Germinal center (tissue), 1 donor: ENCODE results near the gene EHHADH.

Experiments used
- DNase-seq: peaks from one replicate; pipeline ENCODE4 v3.0.0; 2012; ENCODE audit warnings: mixed read lengths, low spot score

Gene EHHADH

DNA sequence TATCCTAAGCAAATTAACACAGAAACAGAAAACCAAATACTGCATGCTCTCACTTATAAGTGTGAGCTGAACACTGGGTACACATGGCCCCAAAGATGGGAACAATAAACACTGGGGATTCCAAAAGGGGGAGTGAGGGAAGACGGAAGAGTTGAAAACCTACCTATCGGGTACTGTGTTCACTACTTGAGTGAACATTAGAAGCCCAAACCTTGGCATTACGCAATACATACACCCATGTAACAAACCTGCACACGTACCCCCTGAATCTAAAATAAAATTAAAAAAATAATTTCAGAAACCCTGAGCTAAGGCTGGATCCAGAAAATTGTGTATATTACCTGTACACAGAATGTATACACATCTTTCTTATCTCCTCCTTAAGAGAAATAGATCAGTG, 58.2 kb downstream of the EHHADH start:
- DNase-seq = no peak

GRCh38 chr3:185188816-185189215, 65.0 kb downstream of the EHHADH start:
- no peak for DNase-seq

DNA sequence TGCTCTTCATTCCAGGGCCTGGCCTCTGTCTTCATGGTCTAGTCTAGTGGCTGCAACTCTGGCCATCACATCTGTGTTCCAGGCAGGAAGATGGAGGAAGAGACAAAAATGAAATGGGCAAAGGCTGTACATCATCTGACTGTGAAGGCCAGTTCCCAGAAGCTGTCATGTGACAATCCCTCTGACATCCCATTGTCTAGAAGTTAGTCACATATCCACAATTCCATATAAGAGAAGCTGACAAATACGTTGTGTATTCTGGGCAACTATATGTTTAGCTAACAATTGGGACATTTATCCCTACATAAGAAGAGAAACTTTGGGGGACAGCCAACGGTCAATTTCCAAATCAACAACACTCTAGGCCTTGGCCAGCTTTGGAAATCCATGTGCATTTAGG, 66.5 kb downstream of the EHHADH start:
- no peak for DNase-seq

GRCh38 chr3:185176750-185177359, 77.0 kb downstream of the EHHADH start:
- peak; percentile 37 for DNase-seq

GRCh38 chr3:185175370-185175987, 78.4 kb downstream of the EHHADH start:
- DNase-seq = peak; percentile 19

- DNase-seq = no peak
Observed at GRCh38 chr3:185172086-185173049, 81.5 kb downstream of the EHHADH start.

DNA sequence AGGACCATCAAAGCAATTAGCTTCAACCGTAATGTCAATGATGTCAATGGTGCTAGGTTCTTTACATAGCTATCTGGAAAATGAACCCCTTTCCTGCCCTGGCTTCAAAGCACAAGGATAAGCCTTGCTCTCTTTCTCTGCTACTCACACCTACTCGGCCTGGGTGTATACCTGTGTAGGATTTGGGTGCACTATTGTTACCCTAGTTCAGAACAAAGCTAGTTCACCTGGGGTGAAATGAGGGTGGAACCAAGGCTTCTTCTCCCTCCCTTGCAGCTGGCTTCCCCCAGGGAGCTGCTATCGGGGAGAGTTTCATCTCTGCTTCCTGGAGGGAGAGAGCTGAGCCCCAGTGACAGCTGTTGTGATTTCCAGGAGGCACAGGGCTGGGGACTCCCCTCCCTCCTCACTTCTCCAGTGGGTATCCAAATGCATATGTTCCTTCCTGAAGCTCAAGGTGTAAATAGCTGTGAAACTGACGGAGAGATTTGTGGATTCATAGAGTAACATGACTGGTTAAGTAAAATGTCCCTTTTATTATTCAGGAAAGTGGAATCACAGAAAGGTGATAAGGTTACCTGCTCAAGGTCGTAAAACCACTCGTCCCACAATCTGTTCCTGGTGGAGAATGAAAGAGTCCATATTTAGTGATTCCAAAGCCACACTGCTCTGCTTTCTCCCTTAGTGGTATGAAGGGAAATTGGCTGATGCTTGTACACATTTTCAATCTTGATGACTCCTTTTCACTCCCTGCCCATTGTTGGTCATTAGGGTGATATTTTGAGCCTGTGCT, 89.2 kb downstream of the EHHADH start:
- DNase-seq = no peak

DNA sequence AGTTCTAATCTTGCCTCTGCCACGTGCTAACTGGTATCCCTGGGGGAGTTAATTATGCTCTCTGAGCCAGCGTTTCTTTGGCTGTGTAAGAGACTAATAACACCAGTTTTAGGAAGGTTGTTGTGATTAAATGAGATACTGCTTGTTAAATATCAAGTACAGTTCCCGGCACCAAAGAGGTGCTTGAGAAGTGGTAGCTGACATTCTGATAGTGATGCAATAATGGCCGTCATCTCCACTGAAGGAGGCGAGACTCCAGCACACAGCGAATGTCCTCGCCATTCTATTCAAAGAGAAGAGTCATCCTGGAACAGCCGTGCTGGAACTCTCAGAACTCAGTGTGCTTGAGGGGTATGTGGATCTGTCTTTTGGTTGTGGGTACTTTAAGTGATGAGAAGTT, 91.2 kb downstream of the EHHADH start:
- no peak for DNase-seq

- no peak for DNase-seq
Observed at GRCh38 chr3:185161761-185162160, 92.1 kb downstream of the EHHADH start.

GRCh38 chr3:185157347-185157746, 96.5 kb downstream of the EHHADH start:
- no peak for DNase-seq

- no peak for DNase-seq
Observed at GRCh38 chr3:185155678-185156077, 98.2 kb downstream of the EHHADH start.

GRCh38 chr3:185153861-185154629, 99.8 kb downstream of the EHHADH start:
- no peak for DNase-seq

DNA sequence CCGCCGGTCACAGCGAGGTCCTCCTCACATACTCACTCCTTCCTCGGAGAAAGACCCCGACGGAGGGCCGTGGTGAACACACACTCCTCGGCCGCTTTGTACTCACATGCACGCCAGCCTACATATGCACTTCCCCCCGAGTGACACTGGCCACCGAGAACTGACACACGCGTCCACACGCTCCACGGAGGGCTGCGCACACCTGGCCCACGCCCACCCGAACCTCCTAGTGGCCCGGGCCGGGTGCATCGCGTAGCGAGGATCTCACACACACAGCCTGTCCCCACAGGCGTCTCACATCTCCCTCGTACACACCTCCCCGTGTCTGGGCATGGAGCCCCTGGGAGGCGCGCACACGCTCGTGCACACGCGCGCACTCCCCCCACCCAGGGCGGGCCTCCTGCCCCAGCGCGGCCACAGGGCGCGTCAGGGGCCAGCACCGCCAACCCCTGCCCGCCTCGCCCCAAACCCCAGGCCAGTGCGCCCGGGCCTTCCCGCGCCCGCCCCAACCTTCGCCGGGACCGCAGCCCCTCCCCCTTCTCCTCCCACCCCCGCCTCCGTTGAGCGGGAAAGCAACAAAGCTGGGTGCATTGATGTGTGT, 100.6 kb downstream of the EHHADH start:
- DNase-seq = no peak

GRCh38 chr3:185152410-185153170, 101.3 kb downstream of the EHHADH start, which contains the start of gene C3orf70:
TSS of gene C3orf70 (minus strand) at chr3:185153060. CDS start at chr3:185152823, 237 bp downstream.
- DNase-seq = peak; percentile 62

- DNase-seq = no peak
Observed at GRCh38 chr3:185151964-185152409, 101.9 kb downstream of the EHHADH start.

DNA sequence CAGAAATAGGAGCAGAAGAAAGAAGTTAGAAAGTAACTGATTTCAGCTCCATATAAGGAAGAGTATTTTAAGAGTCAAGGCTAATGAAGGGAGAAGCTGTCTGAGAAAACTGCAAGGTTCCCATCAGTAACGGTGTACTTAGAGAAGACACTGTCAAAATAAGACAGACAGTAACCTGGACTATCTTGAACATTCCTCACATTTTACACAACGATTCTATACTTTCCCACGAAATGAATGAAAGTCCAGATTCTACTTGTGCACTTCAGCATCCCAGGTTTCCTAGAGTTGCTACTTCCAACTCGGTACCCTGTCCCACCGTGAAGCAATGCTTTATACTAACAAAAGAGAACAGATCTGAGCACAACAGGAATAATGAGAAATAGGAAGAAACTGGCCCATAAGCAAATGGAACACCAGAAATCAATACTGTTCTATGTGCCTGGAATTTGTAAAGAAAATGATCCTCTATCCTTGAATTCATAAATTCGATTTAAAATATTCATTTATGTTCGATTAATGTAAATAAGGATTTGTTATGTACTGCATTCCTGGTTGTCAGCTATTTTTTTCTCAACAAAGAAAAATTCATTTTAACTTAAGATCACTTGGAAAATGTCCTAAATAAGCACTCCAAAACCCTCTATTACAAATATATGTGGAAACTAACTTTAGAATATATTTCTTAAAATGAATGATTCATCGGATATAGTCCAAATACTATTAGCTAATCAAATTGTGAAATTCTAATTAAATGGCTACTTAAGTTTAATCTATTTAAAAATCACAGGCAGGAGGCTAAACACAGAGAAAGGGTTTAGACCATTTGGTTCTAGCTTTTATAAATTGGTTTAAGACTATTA, 102.5 kb downstream of the EHHADH start:
- no peak for DNase-seq

- no peak for DNase-seq
Observed at GRCh38 chr3:185150561-185150960, 103.3 kb downstream of the EHHADH start.

DNA sequence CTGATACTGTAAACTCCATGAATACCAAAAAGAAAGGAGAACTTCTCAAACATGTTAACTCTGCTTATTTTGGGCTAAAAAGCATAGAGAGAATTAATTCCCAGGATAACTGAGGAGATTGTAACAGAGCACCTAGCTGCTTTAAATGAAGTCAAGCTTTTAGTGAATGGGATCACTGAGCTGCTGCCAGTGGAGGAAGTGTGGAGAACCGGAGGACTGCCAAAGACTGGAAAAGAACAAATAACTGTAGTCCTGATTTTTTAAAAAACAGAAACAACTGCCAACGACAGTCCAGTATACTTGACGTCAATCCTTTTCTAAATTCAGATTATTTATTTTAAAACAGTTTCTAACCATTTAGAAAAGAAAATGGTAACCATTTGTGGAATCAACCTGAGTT, 104.3 kb downstream of the EHHADH start:
- DNase-seq = no peak

DNA sequence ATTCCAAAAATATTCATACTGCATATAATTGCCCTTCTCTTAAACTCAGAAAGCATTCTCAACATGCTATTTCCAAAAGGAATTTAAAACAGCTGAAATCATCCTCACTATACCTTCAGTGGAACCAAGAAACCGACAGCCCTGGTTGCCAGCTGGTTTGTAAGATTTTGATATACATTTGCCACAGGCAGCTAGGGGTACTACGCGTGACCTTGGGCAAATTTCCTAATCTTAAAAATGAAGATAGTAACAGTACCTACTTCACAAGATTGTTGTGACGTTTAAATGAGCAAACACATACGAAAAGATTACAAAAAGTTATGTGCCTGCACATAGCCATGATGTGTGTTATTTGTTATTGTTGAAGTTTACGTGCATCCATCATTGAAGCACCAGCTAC, 108.3 kb downstream of the EHHADH start:
- no peak for DNase-seq
